ENCODE measurements around the gene RNF148. TPM values are rescaled to one million over a fixed set of nuclear protein-coding genes. Genes with fewer than 3 reads are reported as not detected.

Gene RNF148, protein sequence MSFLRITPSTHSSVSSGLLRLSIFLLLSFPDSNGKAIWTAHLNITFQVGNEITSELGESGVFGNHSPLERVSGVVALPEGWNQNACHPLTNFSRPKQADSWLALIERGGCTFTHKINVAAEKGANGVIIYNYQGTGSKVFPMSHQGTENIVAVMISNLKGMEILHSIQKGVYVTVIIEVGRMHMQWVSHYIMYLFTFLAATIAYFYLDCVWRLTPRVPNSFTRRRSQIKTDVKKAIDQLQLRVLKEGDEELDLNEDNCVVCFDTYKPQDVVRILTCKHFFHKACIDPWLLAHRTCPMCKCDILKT
- total RNA-seq, result 0.65 and 0.78 TPM in 2 replicates

DNA sequence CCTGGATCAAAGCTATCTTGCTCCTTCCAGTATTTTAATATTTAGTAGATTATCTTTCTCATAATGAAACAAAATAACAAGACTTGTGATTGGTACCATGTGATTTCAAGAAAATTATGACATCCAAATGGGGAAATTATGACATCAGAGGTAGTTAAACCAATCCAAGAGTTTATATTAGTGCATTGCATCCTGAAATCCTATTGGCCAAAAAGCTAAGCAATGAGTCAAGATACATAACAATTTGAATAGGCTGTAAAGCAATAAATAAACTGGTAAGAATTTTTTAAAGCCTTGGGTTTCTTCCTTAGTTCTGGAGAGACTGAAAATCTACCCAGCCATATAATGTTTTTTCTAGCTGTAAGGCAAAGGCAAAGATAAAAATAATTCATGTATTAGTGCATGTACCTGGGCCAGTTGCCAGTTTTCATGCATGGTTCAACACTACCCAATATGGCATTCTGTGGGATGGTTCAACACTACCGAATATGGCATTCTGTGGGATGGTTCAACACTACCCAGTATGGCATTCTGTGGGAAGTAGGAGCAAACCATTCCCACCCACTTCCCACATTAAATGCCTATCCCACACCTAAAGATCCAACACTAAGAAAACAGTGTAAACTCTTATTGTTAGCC is at the start of gene RNF148:
Gene RNF148, minus strand, starts transcription at position 51 of the 639 bp plus-strand sequence. CDS start 172 bp downstream, outside the sequence.

DNA sequence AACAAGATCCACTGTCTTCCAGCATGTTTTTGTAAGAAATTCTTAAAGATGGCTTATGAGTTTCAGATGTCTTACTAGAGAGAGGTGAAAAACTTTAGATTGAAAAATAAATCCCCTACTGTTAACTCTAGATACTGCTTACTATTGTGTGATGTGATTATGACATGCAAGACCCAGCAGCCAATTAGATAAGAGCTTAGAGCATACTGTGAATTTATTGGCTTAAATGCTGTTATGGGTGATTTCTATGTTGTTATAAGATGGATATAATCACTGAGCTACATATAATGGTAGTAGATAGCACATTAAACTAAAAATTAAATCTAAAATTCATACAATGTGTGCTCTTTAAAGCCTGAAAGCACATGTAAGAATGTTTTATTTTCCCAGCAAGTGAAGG is 3.7 kb downstream of the RNF148 start, which contains the start of gene RNF133:
Gene RNF133, minus strand, starts transcription at position 101 of the 400 bp plus-strand sequence. CDS start 199 bp downstream, outside the sequence.

Small RNAs within 50 kb of the gene (small RNA-seq; reads per million reads assigned to genes)
- gene AC006463.1, result not detected

Other genes with a start within 250 kb of the RNF148 start
- gene RNF133, start 3.8 kb downstream of the RNF148 start, total RNA-seq, result 1.0 and 1.3 TPM in 2 replicates
- 27.3 and 27.6 TPM in 2 replicates for gene CADPS2, start 183.5 kb upstream of the RNF148 start, total RNA-seq

All from articular chondrocyte of knee joint (primary cell).